Suprapubic skin (tissue), 4 donors: Measurements from ENCODE around the gene ACVR1.

Experiments
- CTCF ChIP-seq, 2 donors: fragments of 200-600 bp in 1 of 2; fragments of 450-650 bp in 1 of 2; sonication (generic) in 1 of 2; IDR thresholded peaks; one replicate each; pipeline ENCODE4 v1.5.1; 2016 to 2019; ENCODE audit warnings: antibody characterized with exemption in 2 of 2, mild to moderate bottlenecking in 1 of 2, moderate library complexity in 1 of 2
- EP300 ChIP-seq: sonication (generic); formaldehyde crosslinking; IDR thresholded peaks from one replicate; pipeline ENCODE4 v1.6.1; 2017; ENCODE audit warnings: antibody characterized with exemption
- POLR2A ChIP-seq, 2 donors: fragments of 450-650 bp; IDR thresholded peaks; one replicate each; pipeline ENCODE4 v1.6.1; 2017; ENCODE audit warnings: antibody characterized with exemption in 2 of 2, mild to moderate bottlenecking in 2 of 2, moderate library complexity in 2 of 2
- POLR2AphosphoS5 ChIP-seq, 3 donors: sonication (generic); formaldehyde crosslinking; IDR thresholded peaks; one replicate each; pipeline ENCODE4 v1.6.1; 2017; ENCODE audit warnings: antibody characterized with exemption in 3 of 3

- no peak for TF ChIP-seq POLR2AphosphoS5 (IDR thresholded peaks at IDR 0.05)
- TF ChIP-seq POLR2A (IDR thresholded peaks at IDR 0.05), result no peak
- TF ChIP-seq CTCF (IDR thresholded peaks at IDR 0.05), result no peak
- no peak for TF ChIP-seq EP300
These were observed 19.4 kb upstream of the ACVR1 start for GRCh38 chr2:157895531-157895930.
